Tibial nerve (tissue), 4 donors: ENCODE measurements around the gene UGGT2. TPM values are rescaled to one million over a fixed set of nuclear protein-coding genes. Genes with fewer than 3 reads are reported as not detected.

Source experiments
- DNase-seq, 2 donors: peaks; one replicate each; pipeline ENCODE4 v3.0.0-alpha.2; 2019; ENCODE audit warnings: low spot score in 2 of 2
- H3K27ac ChIP-seq, 4 donors: fragments of 200-600 bp; sonication (generic) in 3 of 4; one replicate each; pipeline ENCODE4 v1.5.1; 2017 to 2019; ENCODE audit warnings: mild to moderate bottlenecking in 1 of 4
- H3K27me3 ChIP-seq, 2 donors: fragments of 200-600 bp; sonication (generic) in 1 of 2; one replicate each; pipeline versions ENCODE4 v1.5.1 to v1.6.0; 2017 to 2019
- H3K36me3 ChIP-seq, 3 donors: fragments of 200-600 bp; sonication (generic); one replicate each; pipeline ENCODE4 v1.5.1; 2018 to 2019
- H3K4me1 ChIP-seq, 4 donors: fragments of 200-600 bp; sonication (generic) in 3 of 4; one replicate each; pipeline ENCODE4 v1.5.1; 2017 to 2019
- H3K4me3 ChIP-seq, 4 donors: fragments of 200-600 bp; sonication (generic) in 3 of 4; one replicate each; pipeline ENCODE4 v1.5.1; 2017 to 2019; ENCODE audit warnings: mild to moderate bottlenecking in 1 of 4, moderate library complexity in 1 of 4
- H3K9me3 ChIP-seq, 4 donors: fragments of 200-600 bp; sonication (generic) in 3 of 4; one replicate each; pipeline ENCODE4 v1.5.1; 2017 to 2019
- CTCF ChIP-seq, 5 experiments: fragments of 200-600 bp in 3 of 5; fragments of 450-650 bp in 2 of 5; sonication (generic) in 3 of 5; IDR thresholded peaks; one replicate each; pipeline ENCODE4 v1.5.1; 2016 to 2019; ENCODE audit warnings: antibody characterized with exemption in 5 of 5, mild to moderate bottlenecking in 3 of 5, moderate library complexity in 2 of 5
- EP300 ChIP-seq, 2 donors: sonication (generic); formaldehyde crosslinking; IDR thresholded peaks; one replicate each; pipeline ENCODE4 v1.6.1; 2017; ENCODE audit warnings: antibody characterized with exemption in 2 of 2, mild to moderate bottlenecking in 1 of 2
- POLR2A ChIP-seq, 2 donors: fragments of 450-650 bp; IDR thresholded peaks; one replicate each; pipeline ENCODE4 v1.6.1; 2017; ENCODE audit warnings: antibody characterized with exemption in 2 of 2, mild to moderate bottlenecking in 2 of 2, moderate library complexity in 2 of 2
- WGBS, 2 donors: methylation state at CpG; one replicate each; pipeline ENCODE4 v1.1.5; 2018; 5-methylcytosine and 5-hydroxymethylcytosine counted together
- small RNA-seq: library from RNA; depleted of rRNA; stranded (forward); fragments of <200 nt; gene quantifications from one replicate; pipeline ENCODE3, GENCODE V24; 2016
- total RNA-seq, 4 donors: library from RNA; depleted of rRNA; stranded (reverse); fragments of >200 nt; gene quantifications; one replicate each; pipeline ENCODE4 v1.1.0, GENCODE V29; 2016

Gene UGGT2
- total RNA-seq, 4 donors from 2014 or later: 47.7 to 62.4 (median 61.0) TPM

GRCh38 chr13:95754069-95754468 is 299.1 kb downstream of the UGGT2 start:
- 81 to 83% methylated on average over 4 of the region's 4 CpGs for WGBS, 2 donors
- no peak overlapping the region for H3K4me3 ChIP-seq
- TF ChIP-seq CTCF (IDR thresholded peaks at IDR 0.05): no peak
- no peak for TF ChIP-seq EP300 (IDR thresholded peaks at IDR 0.05)
- TF ChIP-seq POLR2A (IDR thresholded peaks at IDR 0.05): no peak
- no peaks in the 10 kb centered on the region for H3K9me3 ChIP-seq
- no peak overlapping the region for H3K27ac ChIP-seq
- no peaks in the 10 kb centered on the region for H3K36me3 ChIP-seq
- H3K27me3 ChIP-seq: no peaks in the 10 kb centered on the region
- no peaks in the 10 kb centered on the region for H3K4me1 ChIP-seq
- no peak for DNase-seq

- DNase-seq: no peak
- no peak for TF ChIP-seq POLR2A (IDR thresholded peaks at IDR 0.05)
- no peak for TF ChIP-seq EP300 (IDR thresholded peaks at IDR 0.05)
- no peak for TF ChIP-seq CTCF (IDR thresholded peaks at IDR 0.05)
- Histone ChIP-seq H3K27ac (no peak overlapping the region), H3K27me3 (no peaks in the 10 kb centered on the region), H3K36me3 (no peaks in the 10 kb centered on the region), H3K9me3 (no peaks in the 10 kb centered on the region), H3K4me3 (no peak overlapping the region), H3K4me1 (no peaks in the 10 kb centered on the region)
- 66 to 77% methylated on average over 2 of the region's 2 CpGs for WGBS, 2 donors
Measured at GRCh38 chr13:95752677-95753076, 300.5 kb downstream of the UGGT2 start.

Small RNAs within 50 kb of the gene (small RNA-seq; reads per million reads assigned to genes)
- not detected for gene HMGN1P24

Other genes with a start within 250 kb of the UGGT2 start
- 1 to 10 TPM in 1 of 4 donors, under 1 TPM in 3; 0.21 to 1.1 (median 0.79) TPM for gene HS6ST3, start 36.7 kb upstream of the UGGT2 start, total RNA-seq